A673 (cell line): Measurements from ENCODE around the gene TSPAN2.

Experiments
- CTCF ChIP-seq: fragments of 300-800, 200-600 bp; sonication (generic); conservative IDR thresholded peaks from 2 replicates; pipeline ENCODE4 v1.5.1; 2017; ENCODE audit warnings: low read depth, mild to moderate bottlenecking, antibody characterized with exemption, low read length, moderate library complexity, mixed read lengths
- EZH2 ChIP-seq: fragments of 200-600 bp; sonication (generic); IDR thresholded peaks from 2 replicates; pipeline ENCODE4 v1.6.1; 2017; ENCODE audit warnings: borderline replicate concordance, low read depth, mild to moderate bottlenecking, mixed read lengths, antibody characterized with exemption, low read length; ENCODE audit not compliant: poor library complexity, severe bottlenecking

- TF ChIP-seq CTCF, result no peak
- TF ChIP-seq EZH2, result no peak
These were observed 31.5 kb downstream of the TSPAN2 start for GRCh38 chr1:115057661-115058254.
